IPS-18c (cell line): ENCODE results near the gene PDE9A.

Experiments
- H3K4me3 ChIP-seq: 2 replicates; pipeline ENCODE4 v1.7.0; 2013; ENCODE audit warnings: low read depth, mild to moderate bottlenecking, low read length, moderate library complexity; ENCODE audit not compliant: insufficient read depth
- H3K9me3 ChIP-seq: one replicate; pipeline ENCODE4 v1.6.1; 2013; ENCODE audit warnings: mild to moderate bottlenecking, low read length, moderate library complexity; ENCODE audit not compliant: control insufficient read depth, insufficient read depth

The PDE9A gene

DNA sequence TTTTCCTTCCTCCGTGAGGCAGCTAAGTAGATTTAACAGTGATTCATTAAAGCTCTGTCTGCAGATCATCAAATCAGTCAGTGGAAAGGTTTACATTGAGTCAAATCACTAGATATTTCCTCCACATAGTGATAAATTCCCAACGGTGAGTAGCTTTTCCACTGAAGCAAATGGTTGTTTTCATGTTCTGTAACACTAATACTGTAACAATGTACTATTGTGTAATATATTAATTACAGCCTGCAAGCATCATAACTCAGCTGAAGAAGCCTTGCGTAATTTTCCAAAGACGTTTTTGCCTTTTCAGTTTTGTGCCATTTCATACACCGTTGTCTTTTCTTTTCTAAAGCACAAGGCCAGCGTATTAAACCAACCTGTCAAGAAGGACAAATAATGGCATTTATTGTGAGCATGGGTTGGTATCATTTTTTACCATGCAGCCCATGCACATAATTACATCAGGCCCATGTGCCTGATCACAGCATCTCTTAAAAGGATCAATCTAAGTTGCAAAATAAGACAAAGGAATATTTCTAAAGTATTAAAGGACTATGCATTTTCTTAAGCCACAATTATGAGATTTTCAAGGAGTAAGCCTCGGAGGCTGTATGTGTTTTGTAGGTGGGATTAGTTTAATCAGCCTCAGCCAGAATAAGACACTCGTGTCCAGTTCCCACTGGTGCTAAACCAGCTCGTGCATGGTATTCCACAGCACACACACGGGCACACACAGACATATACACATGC, 16.7 kb upstream of the PDE9A start:
- Histone ChIP-seq H3K4me3 (no peak overlapping the region), H3K9me3 (no peaks in the 10 kb centered on the region)

DNA sequence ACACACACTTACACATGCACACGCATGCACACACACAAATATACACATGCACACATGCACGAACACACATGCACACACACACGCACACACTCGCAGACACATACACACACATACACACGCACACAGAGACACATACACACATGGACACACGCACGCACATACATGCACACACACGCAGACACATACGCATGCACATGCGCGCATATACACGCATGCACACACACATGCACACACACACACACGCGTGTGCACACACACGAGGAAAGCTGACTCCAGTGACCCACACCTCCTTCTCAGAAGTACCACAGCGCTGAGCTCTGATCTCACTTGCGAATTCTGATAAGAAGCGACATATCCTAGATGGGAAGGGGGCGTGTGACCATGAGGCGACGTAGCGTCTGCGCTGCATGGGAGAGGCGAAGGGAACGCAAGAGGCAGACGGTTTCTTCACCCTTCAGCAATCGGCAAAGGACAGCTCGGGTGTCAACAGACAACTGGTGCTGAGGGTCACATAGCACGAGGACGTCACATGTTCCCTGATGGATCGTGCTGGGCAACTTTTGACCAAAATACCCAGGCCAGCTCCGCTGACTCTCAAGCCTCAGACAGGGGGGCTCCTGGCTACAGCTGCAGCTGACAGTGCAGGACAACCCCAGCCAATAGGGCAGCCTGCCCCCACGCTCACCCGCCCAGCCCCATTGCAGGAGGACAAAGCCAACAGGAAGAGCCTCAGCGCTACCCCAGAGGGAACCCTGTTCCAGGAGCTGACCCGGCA, 16.0 kb upstream of the PDE9A start:
- Histone ChIP-seq H3K9me3 (no peaks in the 10 kb centered on the region), H3K4me3 (no peak overlapping the region)

DNA sequence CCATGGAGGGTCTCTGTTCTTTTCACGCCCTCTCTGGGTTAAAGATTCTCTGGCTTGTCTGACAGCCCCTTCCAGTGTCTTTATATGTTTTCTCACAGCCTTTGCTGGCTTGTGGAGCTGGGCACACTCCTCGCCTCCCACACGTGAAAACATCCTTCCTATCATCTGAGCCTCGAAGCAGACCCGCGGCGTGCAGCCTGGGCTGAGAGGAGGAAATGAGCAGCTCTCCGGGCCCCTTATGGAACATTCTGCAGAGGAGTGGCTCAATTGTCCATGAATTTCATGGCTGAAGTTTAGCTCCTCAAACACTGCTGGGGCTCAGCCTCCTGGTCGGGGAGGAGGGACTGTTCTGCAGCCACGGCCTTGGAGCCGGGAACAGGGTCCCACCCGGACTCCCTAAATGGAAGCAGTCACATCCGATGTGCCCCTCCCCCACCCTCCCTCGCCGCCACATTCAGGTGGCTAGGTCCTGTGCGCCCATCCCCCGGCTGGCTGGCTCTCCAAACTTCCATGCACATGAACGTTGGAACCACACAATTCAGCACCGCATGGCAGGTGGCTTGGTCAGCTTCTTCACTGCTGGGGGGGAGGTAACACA, 15.1 kb upstream of the PDE9A start:
- no peaks in the 10 kb centered on the region for H3K9me3 ChIP-seq
- no peak overlapping the region for H3K4me3 ChIP-seq

DNA sequence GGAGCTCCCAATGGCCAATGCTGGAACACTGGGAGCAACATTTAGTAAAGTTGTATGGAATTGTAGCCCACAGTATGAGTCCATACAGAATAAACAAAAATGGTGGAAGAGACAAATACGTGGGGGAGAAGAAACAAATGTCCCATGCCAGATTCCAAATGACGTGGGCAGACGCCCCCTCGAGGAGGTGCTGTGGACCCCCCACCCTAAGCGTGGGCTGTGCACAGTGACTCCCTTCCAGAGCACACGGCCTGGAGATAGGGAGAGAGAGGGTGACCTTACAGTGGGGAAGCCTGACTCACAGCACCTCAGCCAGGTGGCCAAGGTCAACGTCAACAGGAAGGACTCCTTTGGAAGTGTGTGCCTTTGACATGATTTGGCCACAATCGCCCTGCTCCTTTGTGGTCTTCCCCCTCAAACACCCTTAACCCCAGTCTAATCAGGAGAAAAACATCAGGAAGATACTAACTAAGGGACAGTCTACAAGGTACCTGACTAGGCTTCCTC, 13.7 kb upstream of the PDE9A start:
- Histone ChIP-seq H3K4me3 (no peak overlapping the region), H3K9me3 (no peaks in the 10 kb centered on the region)

DNA sequence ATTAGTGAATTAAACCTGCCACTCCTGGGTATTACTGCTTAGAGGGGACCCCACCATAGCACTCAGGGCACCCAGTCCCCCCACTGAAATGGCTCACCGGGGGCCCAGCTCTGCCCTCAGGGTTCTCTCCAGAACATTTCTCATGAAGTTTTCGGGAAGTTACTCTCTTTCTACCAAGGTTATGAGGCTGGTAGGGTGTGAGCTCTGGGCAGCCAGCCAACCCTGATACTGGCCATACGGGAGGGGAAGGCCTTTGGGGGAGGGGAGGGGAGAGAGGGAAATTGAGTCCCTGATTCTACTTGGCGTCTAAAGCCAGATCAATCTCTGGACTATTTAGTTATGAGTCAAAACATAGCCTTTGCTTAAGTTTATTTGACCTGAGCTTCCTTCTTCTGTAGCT, 12.9 kb upstream of the PDE9A start:
- no peak overlapping the region for H3K4me3 ChIP-seq
- no peaks in the 10 kb centered on the region for H3K9me3 ChIP-seq

DNA sequence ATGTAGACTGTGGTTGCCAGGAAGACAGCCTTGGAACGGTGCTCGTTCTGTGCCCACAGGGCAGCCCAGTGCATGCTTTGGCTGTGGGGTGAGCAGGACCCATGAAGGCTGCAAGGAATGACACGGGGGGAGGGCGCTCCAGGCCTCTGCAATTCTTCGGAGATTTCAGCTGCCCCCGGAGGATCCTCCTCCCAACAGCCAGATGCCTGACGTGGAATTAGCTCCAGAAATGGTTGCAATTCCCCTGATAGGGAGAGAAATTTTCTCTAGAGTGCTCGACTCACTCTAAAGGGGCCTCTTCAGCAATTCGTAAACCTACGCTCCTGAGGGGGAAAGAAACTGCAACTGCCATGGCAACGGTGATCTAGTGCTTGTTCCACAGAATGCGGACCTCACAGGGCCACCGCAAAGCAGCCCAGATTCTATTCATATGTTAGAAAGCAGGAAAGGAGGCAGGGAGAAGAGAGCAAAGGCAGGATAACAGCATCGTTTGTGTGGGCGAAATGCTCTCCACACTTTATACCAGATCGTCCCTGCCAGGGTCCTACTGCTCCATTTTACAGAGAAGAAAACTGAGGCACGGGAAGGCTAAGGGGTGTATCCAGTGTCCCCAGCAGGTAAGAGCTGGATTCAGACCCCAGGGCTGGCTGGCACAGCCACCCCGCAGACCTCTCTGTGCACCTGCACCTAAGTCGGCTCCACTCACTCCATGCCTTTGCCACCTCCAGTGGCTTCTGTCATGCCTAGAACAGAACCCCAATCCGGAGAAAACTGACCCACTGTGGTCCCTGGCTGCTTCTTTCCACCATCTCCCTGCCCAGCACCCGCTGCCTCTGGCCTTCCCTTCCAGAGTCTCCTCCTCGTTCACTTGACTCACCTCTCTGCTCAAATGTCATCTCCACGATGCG, 11.9 kb upstream of the PDE9A start:
- Histone ChIP-seq H3K9me3 (no peaks in the 10 kb centered on the region), H3K4me3 (no peak overlapping the region)

DNA sequence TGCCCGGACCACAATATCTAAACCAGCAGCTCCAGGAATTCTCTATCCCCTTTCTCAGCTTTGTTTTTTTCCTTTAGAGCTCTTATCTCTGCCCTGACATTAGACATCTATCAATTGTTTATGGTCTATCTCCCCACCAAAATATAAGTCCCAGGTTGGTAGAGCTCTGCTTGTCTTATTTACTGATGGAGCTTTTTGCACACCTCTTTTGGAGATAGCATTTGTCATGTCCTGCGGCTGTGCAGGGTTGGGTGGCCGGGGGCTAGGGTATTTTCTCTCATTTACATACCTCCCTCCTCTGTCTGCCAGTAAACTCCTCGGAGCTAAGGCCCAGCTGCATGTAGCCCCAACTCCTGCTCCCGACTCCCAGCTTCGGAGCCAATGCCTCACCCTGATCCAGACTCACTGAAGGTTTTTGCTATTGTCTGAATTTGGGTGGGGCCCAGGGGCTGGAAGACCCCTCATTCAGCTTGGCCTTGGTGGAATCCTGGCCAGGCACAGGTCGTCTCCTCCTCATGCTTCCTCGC, 11.1 kb upstream of the PDE9A start:
- H3K9me3 ChIP-seq, result no peaks in the 10 kb centered on the region
- no peak overlapping the region for H3K4me3 ChIP-seq

DNA sequence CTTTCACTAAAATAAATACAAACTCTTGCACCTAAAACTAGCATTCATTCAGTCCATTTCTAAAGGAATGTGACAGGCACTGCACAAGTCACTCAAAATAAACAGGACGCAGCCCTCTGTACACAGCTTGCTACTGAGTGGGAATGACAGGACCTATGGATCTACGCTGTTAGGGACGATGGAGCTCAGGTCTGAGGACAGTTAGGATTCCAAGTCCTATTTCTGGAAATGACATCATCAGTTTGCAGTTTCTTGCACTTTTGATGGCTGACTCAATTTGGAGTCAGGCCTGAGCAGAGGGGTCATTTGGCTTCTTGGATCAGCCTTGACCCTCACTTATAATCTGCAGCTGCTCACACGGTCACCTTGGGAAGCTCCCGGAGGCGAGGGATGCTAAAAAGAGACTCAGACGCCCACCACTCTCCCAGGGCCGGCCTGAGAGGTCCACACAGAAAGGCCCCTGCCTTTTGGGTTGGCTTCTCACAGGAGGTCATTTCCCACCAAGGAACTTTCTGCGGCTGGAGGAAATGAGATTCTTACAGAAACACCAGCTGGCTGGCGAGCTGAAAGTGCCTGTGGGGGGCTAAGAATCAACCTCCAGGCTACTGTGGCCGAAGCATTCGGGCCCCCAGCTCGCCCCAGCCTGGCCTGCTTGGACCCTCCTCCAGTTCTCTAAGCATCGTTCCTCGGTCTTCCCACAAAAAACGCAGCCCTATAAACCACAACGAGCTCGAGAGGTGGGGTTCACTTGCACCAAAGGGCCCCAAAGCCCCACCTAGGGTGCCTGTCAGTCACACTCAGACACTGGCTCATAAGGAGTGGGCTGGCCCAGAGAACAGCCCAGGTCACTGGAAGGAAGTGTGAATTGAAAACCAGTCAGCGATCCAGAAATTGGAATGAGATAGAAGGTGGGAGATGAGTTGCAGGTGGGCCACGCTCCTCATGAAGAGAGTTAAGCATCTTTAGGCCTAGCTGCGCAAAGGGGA, 8.9 kb upstream of the PDE9A start:
- Histone ChIP-seq H3K4me3 (no peak overlapping the region), H3K9me3 (no peaks in the 10 kb centered on the region)

DNA sequence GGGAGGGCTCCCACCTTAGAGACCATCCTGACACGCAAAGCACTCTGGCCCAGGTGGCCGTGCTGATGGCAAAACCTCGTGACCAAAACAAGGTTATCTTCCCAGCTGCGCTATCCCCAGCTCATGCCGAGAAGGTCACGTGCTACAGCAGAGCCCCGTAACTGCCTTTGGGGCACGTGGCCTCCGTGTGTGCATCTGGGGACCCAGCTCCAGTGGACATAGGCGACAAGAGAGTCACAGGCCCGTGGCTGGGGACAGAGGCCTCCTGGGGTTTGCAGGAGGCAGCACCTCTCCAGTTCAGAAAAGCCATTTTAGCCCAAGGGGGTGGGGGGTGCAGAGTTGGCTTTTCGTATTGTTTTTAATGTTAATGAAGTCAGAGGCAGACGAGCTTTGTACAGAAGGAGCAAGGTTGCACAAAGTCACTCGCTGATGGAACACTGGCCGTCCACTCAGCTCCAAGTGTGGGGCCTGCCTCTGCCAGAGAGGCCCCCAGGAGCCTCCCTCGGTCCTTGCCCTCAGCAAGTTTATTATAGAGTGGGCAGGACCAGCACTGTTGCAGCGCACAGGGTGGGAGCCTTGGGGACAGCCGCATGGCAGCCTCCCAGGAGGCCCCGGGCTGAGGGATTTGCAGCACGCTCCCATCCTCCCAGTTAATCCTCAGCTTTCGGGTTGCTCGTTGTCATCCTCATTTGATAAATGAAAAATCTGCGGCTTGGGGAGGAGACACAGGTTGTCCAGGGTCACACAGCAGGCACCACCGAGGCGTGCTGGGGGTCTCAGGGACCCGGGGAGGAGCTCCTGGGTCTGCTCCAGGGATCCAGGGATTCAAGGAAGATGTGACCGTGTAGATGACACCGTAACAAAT, 8.0 kb upstream of the PDE9A start:
- H3K4me3 ChIP-seq, result no peak overlapping the region; the same call in 1 of the 2 replicates
- no peaks in the 10 kb centered on the region for H3K9me3 ChIP-seq

DNA sequence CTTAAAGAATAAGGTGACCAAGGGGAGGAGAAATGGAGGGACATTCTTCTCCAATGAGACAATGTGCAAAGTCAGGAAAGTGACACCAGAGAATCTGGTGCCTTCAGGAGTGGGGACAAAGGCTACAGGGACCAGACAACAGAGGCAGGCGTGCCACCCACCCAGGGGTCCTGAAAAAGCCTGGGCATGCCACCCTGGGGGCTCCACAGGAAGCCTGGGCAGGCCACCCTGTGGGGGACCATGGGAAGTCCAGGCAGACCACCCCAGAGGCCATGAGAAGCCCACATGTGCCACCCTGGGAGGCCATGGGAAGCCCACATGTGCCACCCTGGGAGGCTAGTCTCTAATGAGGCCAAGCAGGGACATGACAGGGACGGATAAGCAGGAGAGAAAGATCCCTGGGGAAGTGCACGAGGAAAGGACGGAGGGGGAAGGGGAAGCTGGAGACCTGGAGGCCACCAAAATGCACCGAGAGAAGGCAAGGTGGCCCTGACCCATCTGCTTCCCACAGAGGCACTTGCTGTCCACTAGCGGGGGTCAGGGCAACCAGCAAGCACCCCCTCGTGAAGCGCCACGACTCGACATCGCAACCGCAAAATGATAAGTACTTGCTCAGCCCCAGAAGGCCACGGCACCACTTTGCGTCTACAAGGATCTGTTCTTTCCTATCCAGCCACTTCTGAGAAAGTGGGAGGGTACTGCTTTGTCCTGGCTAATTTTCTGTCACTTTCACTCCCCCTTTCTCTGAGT, 7.2 kb upstream of the PDE9A start:
- no peak overlapping the region for H3K4me3 ChIP-seq

DNA sequence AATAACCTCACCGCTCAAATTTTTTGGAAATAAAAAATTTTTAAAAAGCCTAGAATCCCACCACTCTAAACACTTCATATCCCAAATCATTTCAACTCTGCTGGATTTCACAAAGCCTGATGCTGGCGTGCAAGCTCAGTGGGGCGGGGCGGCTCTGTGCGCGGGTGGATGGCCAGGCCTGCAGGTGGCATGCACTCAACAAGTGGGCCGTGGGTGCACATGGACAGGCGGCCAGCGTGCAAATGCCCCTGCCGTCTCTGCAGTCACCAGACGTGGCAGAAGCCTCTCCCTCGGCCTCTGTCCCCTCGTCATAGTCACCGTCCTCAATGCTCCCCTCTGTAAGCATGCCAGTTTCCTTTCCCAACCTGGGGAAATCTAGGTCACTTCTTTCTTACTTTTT, 6.6 kb upstream of the PDE9A start:
- H3K9me3 ChIP-seq, result no peaks in the 10 kb centered on the region

More for the DNA sequence above, 7.2 kb upstream of the PDE9A start:
- no peaks in the 10 kb centered on the region for H3K9me3 ChIP-seq

DNA sequence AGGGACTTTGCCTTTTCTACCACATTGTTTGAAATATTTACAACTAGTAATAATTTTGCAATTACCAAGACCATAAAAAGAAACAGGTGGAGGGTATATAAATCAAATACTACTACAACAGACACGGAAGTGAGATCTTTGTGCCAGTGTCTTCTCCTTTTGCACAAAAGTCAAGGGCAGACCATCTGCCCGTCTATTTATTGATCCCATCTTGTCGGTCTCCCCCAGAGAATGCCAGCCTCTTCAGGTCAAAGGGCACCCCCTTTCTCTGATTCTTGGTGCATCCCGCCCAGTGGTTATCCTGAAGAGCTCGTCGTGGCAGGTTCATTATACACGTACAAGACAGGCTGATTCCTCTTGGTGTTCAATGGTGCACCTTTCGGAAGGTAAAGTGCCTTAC, 4.8 kb upstream of the PDE9A start:
- H3K9me3 ChIP-seq, result no peaks in the 10 kb centered on the region

More for the DNA sequence above, 6.6 kb upstream of the PDE9A start:
- no peak overlapping the region for H3K4me3 ChIP-seq

DNA sequence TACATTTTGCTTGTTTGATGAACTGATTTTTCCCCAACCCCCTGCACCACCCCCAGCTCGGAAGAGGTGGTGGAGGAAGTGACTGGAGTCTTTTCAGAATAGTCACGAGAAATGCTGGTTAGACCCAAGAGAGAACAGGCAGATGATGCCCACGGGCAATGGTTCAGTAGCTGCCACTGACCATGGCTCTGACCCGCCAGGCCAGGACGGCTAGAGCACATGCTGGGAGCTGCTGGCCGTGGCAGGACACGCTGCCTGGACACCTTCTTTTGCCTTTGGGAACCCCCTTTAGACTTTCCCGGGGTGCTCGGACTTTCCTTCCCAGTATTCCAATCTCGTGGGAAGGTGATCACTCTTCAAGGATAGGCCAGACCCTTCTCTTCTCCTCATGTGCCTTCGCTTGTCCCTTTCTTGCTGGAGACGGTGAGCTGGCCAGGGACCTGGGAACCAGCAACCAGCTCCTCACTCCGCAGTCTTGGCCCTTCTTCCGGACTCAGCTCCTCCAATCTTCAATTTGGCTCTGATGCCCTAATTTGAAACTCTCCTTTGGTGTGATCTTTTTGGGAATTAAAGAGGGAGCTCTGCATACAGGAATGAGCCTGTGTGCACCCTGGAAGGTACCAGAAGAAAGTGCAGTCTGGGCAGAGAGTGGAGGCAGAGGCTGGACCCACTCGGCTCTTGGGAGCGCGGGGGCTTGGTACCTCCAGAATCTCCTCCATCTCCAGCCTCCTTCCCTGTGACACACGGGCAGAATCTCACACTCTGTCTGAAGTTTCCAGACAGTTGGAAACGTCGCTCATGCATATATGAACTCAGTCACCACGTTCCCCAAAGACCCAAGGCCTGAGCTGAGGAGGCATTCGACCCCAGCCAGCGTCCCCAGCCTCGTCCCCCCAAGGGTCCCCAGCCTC, 4.0 kb upstream of the PDE9A start:
- Histone ChIP-seq H3K9me3 (no peaks in the 10 kb centered on the region), H3K4me3 (no peak overlapping the region)

More for the DNA sequence above, 4.8 kb upstream of the PDE9A start:
- no peak overlapping the region for H3K4me3 ChIP-seq

DNA sequence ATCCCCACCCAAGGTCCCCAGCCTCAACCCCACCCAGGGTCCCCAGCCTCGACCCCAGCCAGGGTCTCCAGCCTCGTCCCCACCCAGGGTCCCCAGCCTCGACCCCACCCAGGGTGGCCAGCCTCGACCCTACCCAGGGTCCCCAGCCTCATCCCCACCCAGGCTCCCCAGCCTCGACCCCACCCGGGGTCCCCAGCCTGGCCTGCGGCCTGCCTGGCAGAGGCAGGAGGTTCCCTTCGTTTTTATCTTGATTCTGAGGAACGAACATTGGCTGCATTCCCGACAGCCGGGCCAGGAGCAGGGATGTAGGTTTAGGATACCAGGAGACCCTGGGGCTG, 3.4 kb upstream of the PDE9A start:
- Histone ChIP-seq H3K4me3 (no peak overlapping the region), H3K9me3 (peaks cover 1% of the 10 kb centered on the region)
